Activated CD4-positive, alpha-beta T cell treated with anti-CD3 and anti-CD28 coated beads, Interleukin-2, Interleukin-6, amounts not matched to agents 100 ng/mL and 50 ng/mL, durations not matched to agents 16 hours and 8 hours (primary cell): ENCODE measurements around the gene PROC.

Source experiments
- DNase-seq: peaks from one replicate; pipeline ENCODE4 v3.0.0-alpha.2; 2020

The PROC gene

DNA sequence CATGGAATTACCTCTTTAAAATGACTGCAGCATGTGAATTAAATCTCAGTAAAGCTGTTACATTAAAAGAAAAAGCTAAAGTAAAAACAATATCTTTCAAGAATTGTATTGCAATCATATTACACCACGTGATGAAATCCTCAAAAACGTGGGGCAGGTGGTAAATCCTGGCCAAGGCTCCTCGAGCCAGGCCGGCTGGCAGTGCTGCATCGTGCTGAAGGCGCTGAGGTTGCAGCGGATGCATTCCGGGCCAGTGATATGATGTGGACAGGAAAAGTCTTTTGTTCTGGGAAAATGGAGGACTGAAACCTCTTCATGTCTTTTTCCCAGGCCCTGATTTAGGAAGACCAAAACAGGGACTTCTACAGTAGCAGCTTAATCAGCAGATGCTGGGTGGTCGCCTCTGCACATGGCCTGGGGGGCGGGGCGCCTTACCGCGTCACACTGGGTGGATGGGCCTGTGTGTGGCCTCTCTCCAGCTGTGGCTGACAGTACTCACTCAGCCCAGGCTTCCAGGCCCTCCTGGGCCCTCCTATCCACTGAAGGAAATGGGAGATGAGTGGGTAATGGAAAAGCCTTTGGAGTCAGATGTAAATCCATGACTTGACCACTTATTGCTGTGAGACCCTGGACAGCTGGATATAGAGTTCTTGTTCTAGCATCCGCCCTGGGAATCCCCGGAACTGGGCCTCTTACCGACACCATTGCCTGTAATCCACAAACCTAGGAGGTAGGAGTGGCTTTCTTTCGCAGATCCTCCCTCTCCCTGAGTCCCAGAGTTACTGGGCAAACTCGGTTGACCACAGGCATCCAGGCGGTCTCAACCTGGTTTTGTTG lies 45.1 kb downstream of the PROC start:
- DNase-seq, result no peak

DNA sequence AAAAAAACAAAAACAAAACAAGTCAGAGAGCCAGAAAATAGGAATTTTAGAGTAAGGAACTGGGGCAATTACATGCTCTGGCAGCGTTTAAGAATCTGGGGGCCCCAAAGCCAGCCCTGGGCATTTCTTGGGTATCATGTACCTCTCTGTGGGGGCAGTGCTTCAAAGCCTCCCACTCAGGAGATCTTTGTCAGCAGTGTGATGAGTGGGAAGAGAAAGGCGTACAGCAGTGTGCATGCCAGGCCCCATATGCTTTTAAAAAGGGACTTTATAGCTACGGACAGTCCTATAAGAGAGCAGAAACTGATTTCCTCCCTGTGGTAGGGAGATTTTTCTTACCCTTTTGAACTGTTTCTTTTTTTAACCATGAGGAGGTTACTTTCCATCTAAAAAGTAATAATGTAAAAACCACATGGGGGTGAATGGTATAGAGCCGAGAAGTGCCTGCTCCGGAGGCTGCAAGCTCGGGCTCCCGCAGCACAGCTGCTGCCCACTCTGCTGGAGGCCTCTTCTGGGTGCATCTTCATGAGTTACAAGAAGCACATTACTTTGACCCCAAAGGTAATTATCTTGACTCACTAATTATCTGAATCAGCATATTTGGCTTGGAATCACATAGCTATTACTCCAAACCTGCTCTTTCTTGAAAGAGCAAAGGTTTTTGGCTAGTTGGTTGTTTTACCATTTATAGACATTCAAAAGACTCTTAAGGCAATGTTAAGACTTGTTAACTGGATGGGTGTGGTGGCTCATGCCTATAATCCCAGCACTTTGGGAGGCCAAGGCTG lies 46.4 kb downstream of the PROC start:
- no peak for DNase-seq

DNA sequence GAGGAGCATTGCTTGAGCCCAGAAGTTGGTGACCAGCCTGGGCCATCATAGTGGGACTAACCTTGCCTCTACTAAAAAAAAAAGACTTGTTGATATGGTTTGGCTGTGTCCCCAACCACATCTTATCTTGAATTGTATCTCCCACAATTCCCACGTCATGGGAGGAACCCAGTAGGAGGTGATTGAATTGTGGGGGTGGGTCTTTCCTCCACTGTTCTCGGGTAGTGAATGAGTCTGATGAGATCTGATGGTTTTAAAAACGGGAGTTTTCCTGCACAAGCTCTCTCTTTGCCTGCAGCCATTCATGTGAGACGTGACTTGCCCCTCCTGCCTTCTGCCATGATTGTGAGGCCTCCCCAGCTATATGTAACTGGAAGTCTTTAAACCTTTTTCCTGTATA lies 47.0 kb downstream of the PROC start:
- DNase-seq, result no peak

DNA sequence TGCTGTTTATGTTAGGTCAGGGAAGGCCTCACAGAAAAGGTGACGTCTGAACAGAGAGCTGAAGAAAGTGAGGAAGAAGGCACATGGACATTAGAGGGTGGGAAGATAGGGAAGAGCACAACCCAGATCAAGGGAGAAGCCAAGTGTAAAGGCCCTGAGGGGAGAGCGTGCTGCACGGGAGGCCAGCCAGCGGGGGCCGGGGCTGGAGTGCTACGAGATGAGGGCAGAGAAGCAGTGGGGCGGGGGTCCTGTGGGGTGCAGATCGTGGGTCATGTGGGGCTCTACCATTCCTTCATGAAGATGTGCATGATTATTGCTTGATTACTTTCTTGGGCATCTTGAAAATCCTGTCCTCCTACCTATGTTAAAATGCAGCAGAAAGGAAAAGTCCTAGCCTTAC lies 50.8 kb downstream of the PROC start:
- no peak for DNase-seq

DNA sequence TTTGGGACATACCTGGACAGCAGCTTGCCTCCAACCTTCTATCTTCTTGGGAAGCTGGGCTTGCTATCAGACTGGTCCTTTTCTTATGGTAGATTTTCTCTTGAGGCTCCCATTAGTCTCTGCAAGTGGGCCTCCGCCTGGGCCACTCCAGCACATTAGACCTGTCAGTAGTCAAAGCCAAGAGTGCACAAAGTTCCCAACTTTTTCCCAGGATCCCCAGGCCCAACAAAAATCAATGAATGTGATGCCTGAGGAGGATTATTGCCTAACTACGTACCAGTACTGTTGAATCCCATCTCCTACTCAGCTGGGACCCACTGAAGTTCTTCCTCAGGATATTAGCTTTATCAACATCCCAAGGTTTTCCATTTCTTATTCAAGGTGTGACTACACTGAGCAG lies 51.7 kb downstream of the PROC start:
- DNase-seq, result no peak

DNA sequence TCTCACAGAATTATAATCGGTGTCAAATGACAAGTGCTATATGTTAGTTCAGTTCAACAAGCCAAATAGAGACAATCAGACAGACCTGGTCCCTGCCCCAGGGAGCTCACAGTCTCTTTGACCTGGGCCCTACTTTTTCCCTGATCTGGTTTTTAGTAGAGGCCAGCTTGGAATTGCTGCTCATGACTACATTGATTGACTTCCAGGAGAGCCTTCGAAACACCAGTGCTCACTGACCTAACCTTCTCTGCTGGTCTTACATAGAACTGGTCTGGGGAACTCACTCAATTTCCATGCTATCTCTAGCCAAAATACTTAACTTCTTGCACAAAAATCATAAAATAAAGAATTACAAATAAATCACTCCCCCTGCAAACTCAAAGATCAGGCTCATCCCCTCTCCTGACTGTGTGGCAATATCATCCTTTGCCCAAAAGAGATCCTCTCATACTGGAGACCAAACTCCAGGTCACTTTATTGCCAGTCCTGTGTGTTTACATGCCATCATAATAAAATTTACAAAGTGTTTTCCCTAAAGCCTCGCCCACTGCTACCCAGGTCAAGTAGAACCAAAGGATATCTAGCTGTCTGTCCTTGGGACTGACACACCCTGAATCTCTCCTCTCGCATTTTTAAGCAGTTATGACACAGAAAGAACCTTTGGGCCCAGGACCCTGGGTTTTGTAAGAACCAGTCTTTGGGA lies 53.2 kb downstream of the PROC start:
- DNase-seq, result no peak

DNA sequence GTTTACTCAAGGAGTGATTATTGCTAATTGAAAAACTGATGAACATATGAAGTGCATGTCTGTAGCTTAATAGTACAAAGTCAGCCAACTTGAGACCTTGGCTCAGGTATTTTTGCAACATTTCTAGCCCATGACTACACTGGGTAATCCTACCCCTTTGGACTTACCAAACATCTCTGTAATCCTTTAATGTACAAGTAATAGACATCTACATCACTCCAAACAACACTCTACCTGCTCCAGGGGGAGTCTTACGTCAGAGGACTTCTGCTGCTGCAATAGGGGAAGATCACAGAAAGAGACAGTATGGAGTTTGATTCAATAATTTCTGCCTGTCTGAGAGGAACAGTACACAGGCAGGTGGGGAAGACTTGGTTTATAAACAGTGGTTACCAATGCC lies 54.0 kb downstream of the PROC start:
- no peak for DNase-seq

DNA sequence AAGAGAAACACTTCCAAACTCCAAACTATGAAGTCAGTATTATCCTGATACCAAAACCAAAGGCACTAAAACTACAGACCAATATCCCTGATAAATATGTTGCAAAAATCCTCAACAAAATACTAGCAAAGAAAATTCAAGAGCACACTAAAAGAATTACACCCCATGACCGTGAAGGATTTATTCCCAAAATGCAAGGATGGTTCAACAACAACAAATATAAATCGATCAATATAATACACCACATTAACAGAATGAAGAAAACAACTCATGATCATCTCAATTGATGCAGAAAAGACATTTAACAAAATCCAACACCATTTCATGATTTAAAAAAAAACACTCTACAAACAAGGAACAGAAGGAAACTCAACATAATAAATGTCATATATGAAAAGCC lies 57.6 kb downstream of the PROC start:
- DNase-seq, result no peak
